Small intestine (tissue), 7 donors: ENCODE data around the gene PTPN13. TPM values are rescaled to one million over a fixed set of nuclear protein-coding genes. Genes with fewer than 3 reads are reported as not detected.

Experiments
- DNase-seq, 2 donors: peaks; one replicate each; pipeline versions ENCODE4 v3.0.0 to v3.0.0-alpha.2; 2013
- FAIRE-seq: peaks from 2 replicates; lab custom pipeline; 2012; peaks lifted over from hg19 to GRCh38; lab: Jason Lieb, UNC
- H3K27ac ChIP-seq, 3 donors: one replicate each; pipeline ENCODE4 v1.5.1; 2013; ENCODE audit warnings: low read length in 2 of 3, mild to moderate bottlenecking in 2 of 3, control low read depth in 1 of 3, inconsistent platforms in 1 of 3, low read depth in 1 of 3, moderate library complexity in 1 of 3
- H3K27me3 ChIP-seq, 3 donors: one replicate each; pipeline ENCODE4 v1.6.1; 2013; ENCODE audit warnings: low read length in 3 of 3, inconsistent platforms in 1 of 3; ENCODE audit not compliant: control insufficient read depth in 3 of 3, insufficient read depth in 3 of 3
- H3K36me3 ChIP-seq, 3 donors: one replicate each; pipeline ENCODE4 v1.6.1; 2013; ENCODE audit warnings: low read length in 3 of 3, inconsistent platforms in 1 of 3, low read depth in 1 of 3, mild to moderate bottlenecking in 1 of 3, moderate library complexity in 1 of 3; ENCODE audit not compliant: control insufficient read depth in 3 of 3, insufficient read depth in 2 of 3
- H3K4me1 ChIP-seq, 3 donors: one replicate each; pipeline ENCODE4 v1.6.1; 2013; ENCODE audit warnings: low read length in 2 of 3, inconsistent platforms in 1 of 3, low read depth in 1 of 3, mild to moderate bottlenecking in 1 of 3, moderate library complexity in 1 of 3; ENCODE audit not compliant: control insufficient read depth in 3 of 3, insufficient read depth in 2 of 3
- H3K4me3 ChIP-seq, 3 donors: one replicate each; pipeline ENCODE4 v1.5.1; 2013; ENCODE audit warnings: low read length in 3 of 3, control low read depth in 1 of 3, inconsistent platforms in 1 of 3, low read depth in 1 of 3, mild to moderate bottlenecking in 1 of 3, moderate library complexity in 1 of 3
- H3K9me3 ChIP-seq, 2 donors: one replicate each; pipeline ENCODE4 v1.6.1; 2013; ENCODE audit warnings: low read depth in 1 of 2, low read length in 1 of 2; ENCODE audit not compliant: control insufficient read depth in 2 of 2, insufficient read depth in 1 of 2
- WGBS, 3 donors: extraction: QIAGEN DNeasy Blood & Tissue Kit; methylation state at CpG; one replicate each; pipeline ENCODE4 v1.1.7; 2013; 5-methylcytosine and 5-hydroxymethylcytosine counted together
- polyA plus RNA-seq, 4 donors: library from polyadenylated mRNA; stranded (reverse) in 3 of 4; unstranded in 1 of 4; fragments of 200-250 nt in 3 of 4; fragments of 120-200 nt in 1 of 4; gene quantifications; one replicate each; pipeline versions ENCODE4 v1.2.1 to v1.2.3, GENCODE V29; 2013
- donor health status: healthy with polysubstance abuse.
- donor health status: control.
- donor health status: control.
- donor health status: Bipolar disorder and iron deficiency.
- donor health status: healthy.

PTPN13 gene
- polyA plus RNA-seq, 4 donors: 0.22 to 18.2 (median 0.60) TPM

DNA sequence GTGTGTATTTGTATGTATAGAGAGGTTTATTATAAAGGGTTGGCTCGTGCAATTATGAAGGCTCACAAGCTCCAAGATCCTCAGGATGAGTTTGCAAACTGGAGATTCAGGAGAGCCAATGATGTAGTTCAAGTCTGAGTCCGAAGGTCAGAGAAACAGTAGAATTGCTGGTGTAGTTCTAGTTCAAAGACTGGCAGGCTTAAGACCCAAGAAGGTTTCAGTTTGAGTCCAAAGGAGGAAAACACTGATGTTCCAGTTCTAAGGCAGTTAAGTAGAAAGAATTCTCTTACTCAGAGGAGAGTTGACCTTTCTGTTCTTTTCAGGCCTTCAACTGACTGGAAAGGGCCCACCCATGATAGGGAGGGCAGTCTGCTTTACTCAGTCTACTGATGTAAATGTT is 89.1 kb downstream of the PTPN13 start:
- Histone ChIP-seq H3K4me3 (no peak overlapping the region), H3K9me3 (no peaks in the 10 kb centered on the region), H3K27me3 (no peaks in the 10 kb centered on the region)

GRCh38 chr4:86683983-86684382 is 89.9 kb downstream of the PTPN13 start:
- Histone ChIP-seq H3K36me3 (no peaks in the 10 kb centered on the region), H3K9me3 (no peaks in the 10 kb centered on the region), H3K27me3 (no peaks in the 10 kb centered on the region), H3K4me1 (no peaks in the 10 kb centered on the region), H3K4me3 (no peak overlapping the region), H3K27ac (no peak overlapping the region)
- 75 to 89% (median 86%) methylated on average over 2 of the region's 2 CpGs for WGBS, 3 donors
- DNase-seq (no peak), FAIRE-seq (no peak)

More for the DNA sequence above, 89.1 kb downstream of the PTPN13 start:
- DNase-seq (peak; percentile 7 to 49), FAIRE-seq (no peak)
- 23 to 71% (median 35%) methylated on average over 2 of the region's 2 CpGs for WGBS, 3 donors
- no peaks in the 10 kb centered on the region for H3K4me1 ChIP-seq
- no peak overlapping the region for H3K27ac ChIP-seq
- no peaks in the 10 kb centered on the region for H3K36me3 ChIP-seq

DNA sequence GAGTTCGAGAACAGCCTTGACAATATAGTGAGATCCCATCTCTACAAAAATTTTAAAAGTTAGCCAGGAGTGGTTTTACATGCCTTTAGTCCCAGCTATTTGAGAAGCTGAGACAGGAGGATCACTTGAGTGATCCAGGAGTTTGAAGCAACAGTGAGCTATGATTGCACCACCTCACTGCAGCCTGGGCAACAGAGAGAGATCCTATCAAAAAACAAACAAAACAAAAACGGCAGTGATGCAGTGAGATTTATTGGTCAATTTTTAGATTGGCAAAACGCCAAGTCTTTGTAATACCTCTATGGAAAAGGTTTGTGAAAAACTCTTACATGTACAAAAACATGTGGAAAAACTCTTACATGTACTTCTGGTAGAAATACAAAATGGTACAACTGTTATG is 91.3 kb downstream of the PTPN13 start:
- Histone ChIP-seq H3K4me3 (no peak overlapping the region), H3K36me3 (no peaks in the 10 kb centered on the region), H3K4me1 (no peaks in the 10 kb centered on the region), H3K27ac (no peak overlapping the region), H3K27me3 (no peaks in the 10 kb centered on the region), H3K9me3 (no peaks in the 10 kb centered on the region)
- FAIRE-seq: no peak
- no peak for DNase-seq
- 37 to 58% (median 50%) methylated on average over 3 of the region's 3 CpGs for WGBS, 3 donors

- H3K27ac ChIP-seq: no peak overlapping the region
- no peak for FAIRE-seq
- WGBS, 3 donors: 80 to 92% (median 87%) methylated on average over 3 of the region's 3 CpGs
Measured at GRCh38 chr4:86686741-86687140, 92.6 kb downstream of the PTPN13 start.

DNA sequence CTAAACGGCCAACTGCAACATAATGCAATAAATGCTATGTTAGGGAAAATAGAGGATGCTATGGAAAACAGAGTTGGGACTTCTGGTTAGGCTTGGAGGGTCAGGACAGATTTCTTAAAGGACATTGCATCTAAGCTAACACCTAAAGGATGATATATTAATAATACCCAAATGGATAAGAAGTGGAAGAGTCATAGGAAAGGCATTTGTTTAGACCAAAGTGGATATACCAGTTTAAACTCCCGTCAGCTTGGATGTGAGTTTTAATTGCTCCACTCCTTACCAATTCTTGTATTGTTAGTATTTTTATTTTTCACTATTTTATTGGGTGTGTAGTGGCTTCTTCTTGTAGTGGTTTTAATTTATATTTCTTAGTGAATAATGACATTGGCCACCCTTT is 93.9 kb downstream of the PTPN13 start:
- H3K27ac ChIP-seq: no peak overlapping the region
- no peaks in the 10 kb centered on the region for H3K27me3 ChIP-seq
- H3K9me3 ChIP-seq: no peaks in the 10 kb centered on the region
- DNase-seq: no peak
- H3K4me3 ChIP-seq: no peak overlapping the region
- no peaks in the 10 kb centered on the region for H3K36me3 ChIP-seq
- WGBS, 3 donors: 64 to 72% (median 68%) methylated on average over 2 of the region's 2 CpGs
- FAIRE-seq: no peak
- no peaks in the 10 kb centered on the region for H3K4me1 ChIP-seq

More at GRCh38 chr4:86686741-86687140, 92.6 kb downstream of the PTPN13 start:
- no peak for DNase-seq
- no peaks in the 10 kb centered on the region for H3K27me3 ChIP-seq
- no peak overlapping the region for H3K4me3 ChIP-seq
- H3K4me1 ChIP-seq: no peaks in the 10 kb centered on the region
- H3K9me3 ChIP-seq: no peaks in the 10 kb centered on the region
- no peaks in the 10 kb centered on the region for H3K36me3 ChIP-seq

- FAIRE-seq (no peak), DNase-seq (no peak)
- Histone ChIP-seq H3K27me3 (no peaks in the 10 kb centered on the region), H3K4me1 (no peaks in the 10 kb centered on the region), H3K27ac (no peak overlapping the region), H3K36me3 (no peaks in the 10 kb centered on the region), H3K9me3 (no peaks in the 10 kb centered on the region), H3K4me3 (no peak overlapping the region)
- WGBS, 3 donors: 87 to 93% (median 92%) methylated on average over 3 of the region's 3 CpGs
Measured at GRCh38 chr4:86704601-86705000, 110.5 kb downstream of the PTPN13 start.

- Histone ChIP-seq H3K4me1 (no peaks in the 10 kb centered on the region), H3K9me3 (no peaks in the 10 kb centered on the region), H3K27me3 (no peaks in the 10 kb centered on the region), H3K4me3 (no peak overlapping the region), H3K27ac (no peak overlapping the region), H3K36me3 (no peaks in the 10 kb centered on the region)
- 52 to 61% (median 57%) methylated on average over 2 of the region's 2 CpGs for WGBS, 3 donors
- DNase-seq: peak in 1 of 2 donors; percentile 45
- no peak for FAIRE-seq
Measured at GRCh38 chr4:86706923-86707597, 112.9 kb downstream of the PTPN13 start.

DNA sequence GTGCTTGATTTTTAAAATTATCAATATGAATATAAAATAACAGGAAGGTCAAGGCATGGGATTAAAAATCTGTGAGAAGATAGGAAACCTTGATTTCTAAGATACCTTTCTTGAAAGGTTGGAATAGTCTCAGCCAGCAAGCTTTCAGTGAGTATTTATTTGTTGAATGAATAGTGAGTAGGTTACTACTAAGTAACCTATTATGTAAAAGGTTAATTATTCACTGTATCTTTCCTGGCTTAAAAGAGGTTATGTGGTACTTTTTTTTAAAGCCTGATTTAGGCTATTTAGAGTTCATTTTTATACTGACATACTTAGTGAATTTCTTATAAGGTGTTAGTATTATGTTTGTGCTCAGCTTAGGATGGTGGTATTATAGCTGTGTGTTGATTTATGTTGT is 123.5 kb downstream of the PTPN13 start:
- FAIRE-seq: no peak
- Histone ChIP-seq H3K4me3 (no peak overlapping the region), H3K36me3 (no peaks in the 10 kb centered on the region), H3K27me3 (no peaks in the 10 kb centered on the region), H3K4me1 (no peaks in the 10 kb centered on the region), H3K27ac (no peak overlapping the region), H3K9me3 (no peaks in the 10 kb centered on the region)
- DNase-seq: peak in 1 of 2 donors; percentile 18

- no peaks in the 10 kb centered on the region for H3K36me3 ChIP-seq
- FAIRE-seq (no peak), DNase-seq (no peak)
- no peak overlapping the region for H3K4me3 ChIP-seq
- no peaks in the 10 kb centered on the region for H3K9me3 ChIP-seq
- H3K27me3 ChIP-seq: no peaks in the 10 kb centered on the region
- WGBS, 3 donors: 78 to 88% (median 86%) methylated on average over 3 of the region's 3 CpGs
- no peak overlapping the region for H3K27ac ChIP-seq
- H3K4me1 ChIP-seq: no peaks in the 10 kb centered on the region
Measured at GRCh38 chr4:86718152-86718551, 124.0 kb downstream of the PTPN13 start.
